HepG2 (cell line): ENCODE data around the gene TSC22D1. TPM values are rescaled to one million over a fixed set of nuclear protein-coding genes. Genes with fewer than 3 reads are reported as not detected.

ENCODE experiments used
- EP300 ChIP-seq, 3 experiments: sonication (generic) in 1 of 3; formaldehyde crosslinking in 1 of 3; IDR thresholded peaks; 2 replicates each; pipeline versions ENCODE4 v1.5.1 to v1.6.1; 2011 to 2020; ENCODE audit warnings: low read depth in 2 of 3, low read length in 2 of 3, borderline replicate concordance in 1 of 3, improper control_type of control experiment in 1 of 3, mild to moderate bottlenecking in 1 of 3, missing genetic modification reagents in 1 of 3, moderate library complexity in 1 of 3
- FOSL2 ChIP-seq: sonication (generic); formaldehyde crosslinking; IDR thresholded peaks from 2 replicates; pipeline ENCODE4 v1.4.0; 2020; ENCODE audit warnings: missing genetic modification reagents
- FOXA1 ChIP-seq, 2 experiments: fragments of 450-650 bp in 1 of 2; sonication (generic) in 1 of 2; formaldehyde crosslinking in 1 of 2; IDR thresholded peaks; 2 replicates each; pipeline versions ENCODE4 v1.4.0 to v1.6.1; 2016 to 2020; ENCODE audit warnings: missing genetic modification reagents in 1 of 2
- GABPA ChIP-seq, 2 experiments: IDR thresholded peaks; 2 replicates each; pipeline ENCODE4 v1.6.1; 2011 to 2016; ENCODE audit warnings: low read depth in 2 of 2, low read length in 1 of 2, missing biosample characterization in 1 of 2, missing genetic modification characterization in 1 of 2
- IRX3 ChIP-seq: sonication (generic); formaldehyde crosslinking; IDR thresholded peaks from 2 replicates; pipeline ENCODE4 v1.8.1; 2023; ENCODE audit warnings: mild to moderate bottlenecking, low read depth, missing genetic modification reagents, borderline replicate concordance
- KDM5B ChIP-seq: sonication (generic); formaldehyde crosslinking; IDR thresholded peaks from 2 replicates; pipeline ENCODE4 v1.4.0; 2020; ENCODE audit warnings: missing genetic modification reagents, mild to moderate bottlenecking, borderline replicate concordance
- PBX2 ChIP-seq: IDR thresholded peaks from 2 replicates; pipeline ENCODE4 v1.6.1; 2016; ENCODE audit warnings: control low read depth
- PITX1 ChIP-seq: sonication (generic); formaldehyde crosslinking; IDR thresholded peaks from 2 replicates; pipeline ENCODE4 v1.5.1; 2020; ENCODE audit warnings: mild to moderate bottlenecking, missing genetic modification reagents
- PRDM15 ChIP-seq: sonication (generic); formaldehyde crosslinking; IDR thresholded peaks from 2 replicates; pipeline ENCODE4 v1.4.0; 2020; ENCODE audit warnings: missing genetic modification reagents
- TFE3 ChIP-seq: IDR thresholded peaks from 2 replicates; pipeline ENCODE4 v1.6.1; 2016
- THYN1 ChIP-seq: sonication (generic); formaldehyde crosslinking; IDR thresholded peaks from 2 replicates; pipeline ENCODE4 v1.8.1; 2023; ENCODE audit warnings: low read depth, mild to moderate bottlenecking, moderate library complexity, missing genetic modification reagents, borderline replicate concordance
- ZBTB43 ChIP-seq: sonication (generic); formaldehyde crosslinking; conservative IDR thresholded peaks from 2 replicates; pipeline ENCODE4 v1.4.0; 2020; ENCODE audit warnings: missing genetic modification reagents
- ZC3H4 ChIP-seq: sonication (generic); formaldehyde crosslinking; IDR thresholded peaks from 2 replicates; pipeline ENCODE4 v1.4.0; 2020; ENCODE audit warnings: missing genetic modification reagents, borderline replicate concordance
- ZNF18 ChIP-seq: sonication (generic); formaldehyde crosslinking; IDR thresholded peaks from 2 replicates; pipeline ENCODE4 v1.8.0; 2022; ENCODE audit warnings: mild to moderate bottlenecking, missing genetic modification reagents; ENCODE audit not compliant: insufficient replicate concordance
- ZNF484 ChIP-seq: sonication (generic); formaldehyde crosslinking; IDR thresholded peaks from 2 replicates; pipeline ENCODE4 v1.5.1; 2020; ENCODE audit warnings: mild to moderate bottlenecking, low read depth, missing genetic modification reagents, borderline replicate concordance
- ZNF644 ChIP-seq: IDR thresholded peaks from 2 replicates; pipeline ENCODE4 v1.6.1; 2016; ENCODE audit warnings: low read depth
- polyA plus RNA-seq, 8 experiments: library from polyadenylated mRNA; depleted of rRNA in 3 of 8; stranded (reverse) in 7 of 8; unstranded in 1 of 8; fragments of >200 nt; fragmentation: Illumina TruSeq in 4 of 8; extraction: Trizol in 4 of 8; gene quantifications; 2 replicates each; pipeline versions ENCODE4 v1.2.1 to v1.2.3, GENCODE V29; 2011 to 2016; ENCODE audit warnings: low read depth in 4 of 8, missing spikeins in 1 of 8, mixed read lengths in 1 of 8; ENCODE audit not compliant: insufficient read depth in 1 of 8
- total RNA-seq, 5 experiments: library from RNA; depleted of rRNA; stranded (reverse); fragments of >200 nt; fragmentation: Illumina TruSeq; extraction: Trizol; gene quantifications; 2 replicates each; pipeline ENCODE4 v1.2.3, GENCODE V29; 2016; ENCODE audit warnings: low read depth in 1 of 5

Gene TSC22D1
- total and polyA plus RNA-seq, 2 of the 13 experiments (the other 11 are each of a cell fraction or from before 2014, with no cell fraction given): 18.4 to 35.7 TPM

- no peak for TF ChIP-seq ZC3H4 (CRISPR knock-in tag)
- no peak for TF ChIP-seq ZNF644 (CRISPR knock-in tag)
- peak; percentile 24; the same call in 1 of the 2 replicates for TF ChIP-seq FOSL2 (CRISPR knock-in tag)
- TF ChIP-seq EP300 (IDR thresholded peaks at IDR 0.05; ENCODE audit: low read depth in 2 of 2, low read length in 2 of 2): no peak
- no peak for TF ChIP-seq EP300 (CRISPR knock-in tag; IDR thresholded peaks at IDR 0.05; ENCODE audit: borderline replicate concordance)
- TF ChIP-seq KDM5B (CRISPR knock-in tag): no peak; the same call in 1 of the 2 replicates
- no peak for TF ChIP-seq THYN1 (CRISPR knock-in tag)
- TF ChIP-seq ZBTB43 (CRISPR knock-in tag): peak; percentile 70; the same call in 1 of the 2 replicates
- no peak for TF ChIP-seq GABPA (IDR thresholded peaks at IDR 0.05; ENCODE audit: low read depth, low read length)
- TF ChIP-seq GABPA (CRISPR knock-in tag; IDR thresholded peaks at IDR 0.05; ENCODE audit: low read depth): 0 out of 2 replicates have a peak, but pooled peaks have one; percentile 16
- TF ChIP-seq ZNF484 (CRISPR knock-in tag): no peak
- peak; percentile 47 for TF ChIP-seq ZNF18 (CRISPR knock-in tag)
- TF ChIP-seq TFE3: peak; percentile 16; the same call in 1 of the 2 replicates
- TF ChIP-seq PBX2: no peak
- no peak for TF ChIP-seq IRX3 (CRISPR knock-in tag)
- 0 out of 2 replicates have a peak, but pooled peaks have one; percentile 19 for TF ChIP-seq PITX1 (CRISPR knock-in tag)
- no peak for TF ChIP-seq PRDM15 (CRISPR knock-in tag)
- no peak for TF ChIP-seq FOXA1 (IDR thresholded peaks at IDR 0.05)
- TF ChIP-seq FOXA1 (CRISPR knock-in tag; IDR thresholded peaks at IDR 0.05): no peak
Observed at GRCh38 chr13:44577236-44578066, 1.3 kb upstream of the TSC22D1 start (continued).
